Measurements from ENCODE around the gene LEP. TPM values are rescaled to one million over a fixed set of nuclear protein-coding genes. Genes with fewer than 3 reads are reported as not detected.
A peak's percentile ranks its signal among the peaks of the same experiment; 100 is the strongest.

The LEP gene
- 1 to 10 TPM in 1 of 2 donors, not detected in 1; 1.3 TPM for total RNA-seq
- polyA plus RNA-seq = under 1 TPM in 1 of 2 donors, not detected in 1; 0.37 TPM
- long read RNA-seq, donor 1 = 0 reads
- long read RNA-seq, donor 2 = 0 reads
- long read RNA-seq, donor 3 = 0 reads
- long read RNA-seq, donor 4 = 0 reads
- long read RNA-seq, donor 5 = 0 reads

DNA sequence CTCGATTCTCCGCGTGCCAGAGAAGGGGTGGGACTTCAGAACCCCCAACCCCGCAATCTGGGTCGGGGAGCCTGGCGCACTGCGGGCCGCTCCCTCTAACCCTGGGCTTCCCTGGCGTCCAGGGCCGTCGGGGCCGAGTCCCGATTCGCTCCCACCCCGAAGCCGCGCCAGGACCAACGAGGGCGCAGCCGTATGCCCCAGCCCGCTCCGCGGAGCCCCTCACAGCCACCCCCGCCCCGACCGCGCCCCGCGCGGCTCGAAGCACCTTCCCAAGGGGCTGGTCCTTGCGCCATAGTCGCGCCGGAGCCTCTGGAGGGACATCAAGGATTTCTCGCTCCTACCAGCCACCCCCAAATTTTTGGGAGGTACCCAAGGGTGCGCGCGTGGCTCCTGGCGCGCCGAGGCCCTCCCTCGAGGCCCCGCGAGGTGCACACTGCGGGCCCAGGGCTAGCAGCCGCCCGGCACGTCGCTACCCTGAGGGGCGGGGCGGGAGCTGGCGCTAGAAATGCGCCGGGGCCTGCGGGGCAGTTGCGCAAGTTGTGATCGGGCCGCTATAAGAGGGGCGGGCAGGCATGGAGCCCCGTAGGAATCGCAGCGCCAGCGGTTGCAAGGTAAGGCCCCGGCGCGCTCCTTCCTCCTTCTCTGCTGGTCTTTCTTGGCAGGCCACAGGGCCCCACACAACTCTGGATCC, at the start of gene LEP:
Gene LEP, plus strand, starts transcription at position 583 of the 691 bp plus-strand sequence. CDS start 10,741 bp downstream, outside the sequence.
- TF ChIP-seq, protein P1, sequence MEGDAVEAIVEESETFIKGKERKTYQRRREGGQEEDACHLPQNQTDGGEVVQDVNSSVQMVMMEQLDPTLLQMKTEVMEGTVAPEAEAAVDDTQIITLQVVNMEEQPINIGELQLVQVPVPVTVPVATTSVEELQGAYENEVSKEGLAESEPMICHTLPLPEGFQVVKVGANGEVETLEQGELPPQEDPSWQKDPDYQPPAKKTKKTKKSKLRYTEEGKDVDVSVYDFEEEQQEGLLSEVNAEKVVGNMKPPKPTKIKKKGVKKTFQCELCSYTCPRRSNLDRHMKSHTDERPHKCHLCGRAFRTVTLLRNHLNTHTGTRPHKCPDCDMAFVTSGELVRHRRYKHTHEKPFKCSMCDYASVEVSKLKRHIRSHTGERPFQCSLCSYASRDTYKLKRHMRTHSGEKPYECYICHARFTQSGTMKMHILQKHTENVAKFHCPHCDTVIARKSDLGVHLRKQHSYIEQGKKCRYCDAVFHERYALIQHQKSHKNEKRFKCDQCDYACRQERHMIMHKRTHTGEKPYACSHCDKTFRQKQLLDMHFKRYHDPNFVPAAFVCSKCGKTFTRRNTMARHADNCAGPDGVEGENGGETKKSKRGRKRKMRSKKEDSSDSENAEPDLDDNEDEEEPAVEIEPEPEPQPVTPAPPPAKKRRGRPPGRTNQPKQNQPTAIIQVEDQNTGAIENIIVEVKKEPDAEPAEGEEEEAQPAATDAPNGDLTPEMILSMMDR (IDR thresholded peaks at IDR 0.05; ENCODE audit: control extremely low read depth, extremely low read depth) = no peak
- Histone ChIP-seq H3K4me1 (ENCODE audit: control insufficient read depth in 5 of 5, insufficient read depth in 5 of 5, low read length in 5 of 5) (peaks cover 0 to 3% (median 0%) of the 10 kb centered on the region in 5 donors), H3K36me3 (ENCODE audit: control insufficient read depth in 4 of 4, insufficient read depth in 4 of 4, low read length in 4 of 4) (no peaks in the 10 kb centered on the region), H3K4me3 (no peak within 1 kb of the TSS), H3K27me3 (ENCODE audit: control insufficient read depth in 3 of 3, insufficient read depth in 3 of 3, low read length in 2 of 3) (peaks cover 11 to 24% (median 19%) of the 10 kb centered on the region in 3 donors), H3K9ac (ENCODE audit: insufficient read depth in 1 of 2, low read length in 2 of 2) (no peak within 1 kb of the TSS), H3K27ac (ENCODE audit: low read depth in 1 of 2, low read length in 1 of 2) (no peak within 1 kb of the TSS), H3K9me3 (ENCODE audit: control insufficient read depth in 4 of 4, insufficient read depth in 3 of 4, low read length in 3 of 4) (peaks cover 0 to 20% (median 1%) of the 10 kb centered on the region in 4 donors)
- ATAC-seq (ENCODE audit: insufficient read depth, low FRiP score) (no peak), DNase-seq (peak in 1 of 3 donors; percentile 18)
- WGBS, 2 donors = 21 to 24% methylated on average over 56 to 67 of the region's 67 CpGs

DNA sequence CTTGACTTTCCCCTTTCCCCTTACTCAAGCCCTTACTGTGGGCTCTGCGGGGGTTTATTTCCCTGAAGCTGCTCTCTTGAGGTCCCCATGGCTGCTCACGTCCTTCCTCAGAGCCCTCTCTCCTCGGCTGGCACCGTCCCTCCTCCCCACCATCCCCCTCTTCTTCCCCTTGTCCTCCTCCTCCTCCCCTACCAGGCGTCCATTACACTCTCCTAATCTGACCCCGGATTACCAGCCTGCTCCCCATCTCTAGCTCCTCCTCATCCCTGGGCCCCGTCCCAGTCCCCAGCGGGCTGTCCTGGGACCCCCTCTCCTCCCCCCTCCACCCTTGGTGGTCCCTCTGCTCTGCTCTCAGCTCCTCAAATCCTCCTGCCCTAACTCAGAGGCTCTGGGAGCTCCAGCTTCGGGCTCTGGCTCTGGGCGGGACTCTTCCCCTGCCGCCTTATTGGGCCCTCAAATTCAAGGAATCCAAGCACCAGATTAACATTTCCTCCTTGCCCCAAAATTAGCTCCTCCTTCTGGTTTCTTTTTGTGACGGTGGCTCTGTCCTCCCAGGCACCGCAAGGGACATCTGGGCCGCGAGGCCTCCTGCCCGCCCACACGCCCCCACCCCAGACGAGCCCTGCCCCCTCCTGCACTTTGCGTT, 48.5 kb upstream of the LEP start:
- H3K27ac ChIP-seq (ENCODE audit: low read depth in 1 of 2, low read length in 1 of 2) = no peak overlapping the region
- TF ChIP-seq, protein P1 (IDR thresholded peaks at IDR 0.05; ENCODE audit: control extremely low read depth, extremely low read depth) = no peak
- H3K27me3 ChIP-seq (ENCODE audit: control insufficient read depth in 3 of 3, insufficient read depth in 3 of 3, low read length in 2 of 3) = peaks cover 0 to 27% (median 7%) of the 10 kb centered on the region in 3 donors
- peaks cover 0 to under 1% (median 0%) of the 10 kb centered on the region in 5 donors for H3K4me1 ChIP-seq (ENCODE audit: control insufficient read depth in 5 of 5, insufficient read depth in 5 of 5, low read length in 5 of 5)
- 37 to 47% methylated on average over 19 of the region's 19 CpGs for whole genome bisulfite sequencing, 2 donors
- DNase-seq = no peak
- peaks cover 0 to 10% (median 7%) of the 10 kb centered on the region in 4 donors for H3K9me3 ChIP-seq (ENCODE audit: control insufficient read depth in 4 of 4, insufficient read depth in 3 of 4, low read length in 3 of 4)
- ATAC-seq (ENCODE audit: insufficient read depth, low FRiP score) = no peak
- H3K36me3 ChIP-seq (ENCODE audit: control insufficient read depth in 4 of 4, insufficient read depth in 4 of 4, low read length in 4 of 4) = no peaks in the 10 kb centered on the region
- H3K4me3 ChIP-seq = no peak overlapping the region
- no peak overlapping the region for H3K9ac ChIP-seq (ENCODE audit: insufficient read depth in 1 of 2, low read length in 2 of 2)

DNA sequence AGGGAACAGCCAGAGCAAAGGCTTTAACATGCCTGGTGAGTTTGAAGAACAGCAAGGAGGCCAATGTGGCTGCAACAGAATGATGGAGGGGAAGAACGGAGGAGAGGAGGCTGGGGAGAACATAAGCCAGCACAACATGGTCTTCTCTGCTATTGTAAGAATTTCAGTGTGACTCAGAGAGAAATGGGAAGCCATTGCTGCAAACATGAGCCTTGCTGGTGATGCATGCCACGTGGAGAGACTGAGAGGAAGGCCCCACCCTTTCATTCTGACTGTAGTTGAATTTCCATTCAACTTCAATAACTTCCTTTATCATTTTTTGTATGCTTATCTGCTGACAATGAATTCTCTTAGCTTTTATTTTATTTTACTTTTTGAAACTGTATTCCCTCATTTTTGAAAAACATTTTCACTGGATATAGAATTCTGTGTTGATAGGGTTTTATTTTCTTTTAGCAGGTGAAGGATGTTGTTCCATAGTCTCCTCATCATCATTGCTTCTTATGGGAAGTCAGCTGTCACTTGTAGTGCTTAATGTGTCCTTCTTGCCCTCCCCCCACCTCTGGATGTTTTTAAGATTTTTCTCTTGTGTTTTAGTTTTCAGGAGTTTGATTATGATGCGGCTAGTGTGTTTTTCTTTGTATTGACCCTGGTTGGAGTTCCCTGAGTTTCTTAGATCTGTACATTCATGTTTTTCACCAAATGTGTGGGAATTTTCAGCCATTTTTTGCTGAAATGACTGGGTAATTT, 46.4 kb upstream of the LEP start:
- H3K4me1 ChIP-seq (ENCODE audit: control insufficient read depth in 5 of 5, insufficient read depth in 5 of 5, low read length in 5 of 5) = peaks cover 0 to 3% (median 0%) of the 10 kb centered on the region in 5 donors
- DNase-seq (no peak), ATAC-seq (ENCODE audit: insufficient read depth, low FRiP score) (no peak)
- H3K9me3 ChIP-seq (ENCODE audit: control insufficient read depth in 4 of 4, insufficient read depth in 3 of 4, low read length in 3 of 4) = peaks cover 0 to 10% (median 7%) of the 10 kb centered on the region in 4 donors
- peaks cover 0 to 24% (median 7%) of the 10 kb centered on the region in 3 donors for H3K27me3 ChIP-seq (ENCODE audit: control insufficient read depth in 3 of 3, insufficient read depth in 3 of 3, low read length in 2 of 3)
- WGBS, 2 donors = 70 to 77% methylated on average over 3 of the region's 3 CpGs
- H3K27ac ChIP-seq (ENCODE audit: low read depth in 1 of 2, low read length in 1 of 2) = no peak overlapping the region
- no peak overlapping the region for H3K9ac ChIP-seq (ENCODE audit: insufficient read depth in 1 of 2, low read length in 2 of 2)
- H3K36me3 ChIP-seq (ENCODE audit: control insufficient read depth in 4 of 4, insufficient read depth in 4 of 4, low read length in 4 of 4) = no peaks in the 10 kb centered on the region
- TF ChIP-seq, protein P1 (IDR thresholded peaks at IDR 0.05; ENCODE audit: control extremely low read depth, extremely low read depth) = no peak
- no peak overlapping the region for H3K4me3 ChIP-seq
